Caco-2 (cell line): ENCODE measurements around the gene ST6GAL2. TPM values are rescaled to one million over a fixed set of nuclear protein-coding genes. Genes with fewer than 3 reads are reported as not detected.

Experiments
- BruUV-seq: library from RNA; stranded (reverse); fragments of 400-500 nt; replicated peaks from 2 replicates; lab custom pipeline; 2021; lab: Mats Ljungman, UMichigan
- CTCF ChIA-PET: fragments of 300-600 bp; sonication (Branson Sonifier 250); formaldehyde crosslinking; loops from one replicate; lab custom pipeline; 2022; ENCODE audit warnings: antibody characterized with exemption; lab: Charles Lee
- POLR2A ChIA-PET: fragments of 300-600 bp; sonication (Branson Sonifier 250); formaldehyde crosslinking; loops from one replicate; lab custom pipeline; 2022; ENCODE audit warnings: antibody characterized with exemption; lab: Charles Lee
- DNase-seq, 2 experiments: peaks; one replicate each; pipeline versions ENCODE4 v3.0.0 to v3.0.0-alpha.2; 2020 to 2022
- H3K27me3 ChIP-seq: replicated peaks from 2 replicates; pipeline ENCODE4 v1.6.0; 2011; ENCODE audit warnings: low read length; ENCODE audit not compliant: control insufficient read depth, insufficient read depth
- H3K36me3 ChIP-seq: 2 replicates; pipeline ENCODE4 v1.5.1; 2011; ENCODE audit warnings: low read length; ENCODE audit not compliant: control insufficient read depth, insufficient read depth
- H3K4me1 ChIP-seq: fragments of 250-450 bp; sonication (Bioruptor Pico); 2 replicates; pipeline ENCODE4 v1.5.1; 2020; ENCODE audit warnings: mild to moderate bottlenecking
- H3K4me3 ChIP-seq: 2 replicates; pipeline ENCODE4 v1.5.1; 2011; ENCODE audit warnings: low read depth, mild to moderate bottlenecking, control low read depth, low read length
- H3K9me3 ChIP-seq: fragments of 250-450 bp; sonication (Bioruptor Pico); 2 replicates; pipeline ENCODE4 v1.5.1; 2020; ENCODE audit warnings: mild to moderate bottlenecking, moderate library complexity
- H3K27ac Mint-ChIP-seq: one replicate; pipeline ENCODE4 v1.8.0; 2022; ENCODE audit warnings: mixed read lengths; ENCODE audit not compliant: unreplicated experiment
- H3K27me3 Mint-ChIP-seq: one replicate; pipeline ENCODE4 v1.8.0; 2022; ENCODE audit warnings: mixed read lengths; ENCODE audit not compliant: insufficient read depth, unreplicated experiment
- H3K36me3 Mint-ChIP-seq: one replicate; pipeline ENCODE4 v1.8.0; 2022; ENCODE audit warnings: mild to moderate bottlenecking, mixed read lengths; ENCODE audit not compliant: insufficient read depth, unreplicated experiment
- H3K4me1 Mint-ChIP-seq: one replicate; pipeline ENCODE4 v1.8.0; 2022; ENCODE audit warnings: low read depth, mixed read lengths; ENCODE audit not compliant: unreplicated experiment
- H3K4me3 Mint-ChIP-seq: one replicate; pipeline ENCODE4 v1.8.0; 2022; ENCODE audit warnings: mild to moderate bottlenecking, moderate library complexity, mixed read lengths; ENCODE audit not compliant: unreplicated experiment
- H3K9me3 Mint-ChIP-seq: one replicate; pipeline ENCODE4 v1.8.0; 2022; ENCODE audit warnings: mixed read lengths; ENCODE audit not compliant: unreplicated experiment
- intact Hi-C: fragments of 100-400 bp; cut with micrococcal nuclease; formaldehyde crosslinking; loops from one replicate; pipeline ENCODE4 v1.10.0; 2022; ENCODE audit not compliant: unreplicated experiment
- total RNA-seq: library from RNA; stranded (reverse); gene quantifications from 2 replicates; pipeline ENCODE4 v1.2.3, GENCODE V29; 2022
- TF ChIP-seq, protein P1 (sequence below), 2 experiments: fragments of 200-600 bp in 1 of 2; IDR thresholded peaks; 1 replicate in 1 of 2; 2 replicates in 1 of 2; pipeline versions ENCODE4 v1.5.1 to v1.8.0; 2011 to 2022; ENCODE audit warnings: antibody characterized with exemption in 1 of 2, control low read depth in 1 of 2, inconsistent platforms in 1 of 2, low read depth in 1 of 2, low read length in 1 of 2, mild to moderate bottlenecking in 1 of 2, moderate library complexity in 1 of 2; ENCODE audit not compliant: insufficient read depth in 1 of 2, severe bottlenecking in 1 of 2, unreplicated experiment in 1 of 2

Gene ST6GAL2
- total RNA-seq, 1 experiment from 2014 or later = not detected

- intact Hi-C loops = no loop called here
- Histone ChIP-seq H3K9me3 (no peaks in the 10 kb centered on the region), H3K4me1 (no peaks in the 10 kb centered on the region), H3K4me3 (no peak overlapping the region), H3K36me3 (no peaks in the 10 kb centered on the region), H3K27me3 (no peaks in the 10 kb centered on the region)
- CTCF ChIA-PET = no interaction called here
- TF ChIP-seq, protein P1, sequence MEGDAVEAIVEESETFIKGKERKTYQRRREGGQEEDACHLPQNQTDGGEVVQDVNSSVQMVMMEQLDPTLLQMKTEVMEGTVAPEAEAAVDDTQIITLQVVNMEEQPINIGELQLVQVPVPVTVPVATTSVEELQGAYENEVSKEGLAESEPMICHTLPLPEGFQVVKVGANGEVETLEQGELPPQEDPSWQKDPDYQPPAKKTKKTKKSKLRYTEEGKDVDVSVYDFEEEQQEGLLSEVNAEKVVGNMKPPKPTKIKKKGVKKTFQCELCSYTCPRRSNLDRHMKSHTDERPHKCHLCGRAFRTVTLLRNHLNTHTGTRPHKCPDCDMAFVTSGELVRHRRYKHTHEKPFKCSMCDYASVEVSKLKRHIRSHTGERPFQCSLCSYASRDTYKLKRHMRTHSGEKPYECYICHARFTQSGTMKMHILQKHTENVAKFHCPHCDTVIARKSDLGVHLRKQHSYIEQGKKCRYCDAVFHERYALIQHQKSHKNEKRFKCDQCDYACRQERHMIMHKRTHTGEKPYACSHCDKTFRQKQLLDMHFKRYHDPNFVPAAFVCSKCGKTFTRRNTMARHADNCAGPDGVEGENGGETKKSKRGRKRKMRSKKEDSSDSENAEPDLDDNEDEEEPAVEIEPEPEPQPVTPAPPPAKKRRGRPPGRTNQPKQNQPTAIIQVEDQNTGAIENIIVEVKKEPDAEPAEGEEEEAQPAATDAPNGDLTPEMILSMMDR (IDR thresholded peaks at IDR 0.05; ENCODE audit: insufficient read depth in 1 of 2, low read depth in 1 of 2, low read length in 1 of 2, severe bottlenecking in 1 of 2, unreplicated experiment in 1 of 2) = no peak
- POLR2A ChIA-PET = no interaction called here
- no peaks in the 10 kb centered on the region for H3K36me3 Mint-ChIP-seq
- H3K4me3 Mint-ChIP-seq = no peak overlapping the region
- DNase-seq = no peak
- H3K27ac Mint-ChIP-seq = no peak overlapping the region
- BruUV-seq = no TSS peak
- peaks cover 4% of the 10 kb centered on the region for H3K9me3 Mint-ChIP-seq
- no peaks in the 10 kb centered on the region for H3K27me3 Mint-ChIP-seq
- no peaks in the 10 kb centered on the region for H3K4me1 Mint-ChIP-seq
These were observed 18.3 kb upstream of the ST6GAL2 start for GRCh38 chr2:106904242-106904641.

GRCh38 chr2:106899786-106900530, 14.0 kb upstream of the ST6GAL2 start:
- Mint-ChIP-seq H3K9me3 (no peaks in the 10 kb centered on the region), H3K27ac (no peak overlapping the region), H3K36me3 (no peaks in the 10 kb centered on the region), H3K27me3 (peaks cover 6% of the 10 kb centered on the region), H3K4me1 (no peaks in the 10 kb centered on the region), H3K4me3 (no peak overlapping the region)
- no peaks in the 10 kb centered on the region for H3K9me3 ChIP-seq
- TF ChIP-seq, protein P1 (IDR thresholded peaks at IDR 0.05; ENCODE audit: insufficient read depth in 1 of 2, low read depth in 1 of 2, low read length in 1 of 2, severe bottlenecking in 1 of 2, unreplicated experiment in 1 of 2) = no peak
- no peak for DNase-seq
- H3K4me1 ChIP-seq = no peaks in the 10 kb centered on the region
- H3K27me3 ChIP-seq = no peaks in the 10 kb centered on the region
- no peaks in the 10 kb centered on the region for H3K36me3 ChIP-seq
- intact Hi-C loops = no loop called here
- ChIA-PET CTCF (no interaction called here), POLR2A (no interaction called here)
- H3K4me3 ChIP-seq = no peak overlapping the region
- BruUV-seq = no TSS peak

DNA sequence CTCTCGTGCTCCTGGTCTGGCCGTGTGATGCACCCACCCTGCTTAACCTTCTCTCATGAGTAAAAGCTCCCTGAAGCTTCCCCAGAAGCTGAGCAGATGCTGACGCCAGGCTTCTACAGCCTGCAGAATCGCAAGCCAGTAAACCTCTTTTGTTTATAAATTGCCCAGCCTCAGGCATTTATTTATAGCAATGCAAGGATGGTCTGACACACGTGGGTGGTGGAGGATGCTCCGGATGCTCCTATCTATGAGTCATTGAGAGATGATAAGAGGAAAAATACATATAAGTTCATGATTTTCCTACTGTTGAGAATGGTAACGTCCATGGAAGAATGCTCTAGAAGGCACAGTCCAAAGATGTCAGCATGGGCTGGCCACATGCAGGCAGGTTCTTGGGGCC, 8.6 kb upstream of the ST6GAL2 start:
- Mint-ChIP-seq H3K9me3 (no peaks in the 10 kb centered on the region), H3K4me3 (no peak overlapping the region), H3K36me3 (no peaks in the 10 kb centered on the region), H3K27ac (no peak overlapping the region), H3K4me1 (no peaks in the 10 kb centered on the region), H3K27me3 (peaks cover 16% of the 10 kb centered on the region)
- Histone ChIP-seq H3K36me3 (no peaks in the 10 kb centered on the region), H3K9me3 (no peaks in the 10 kb centered on the region), H3K4me3 (no peak overlapping the region), H3K27me3 (no peaks in the 10 kb centered on the region), H3K4me1 (no peaks in the 10 kb centered on the region)
- intact Hi-C loops = no loop called here
- TF ChIP-seq, protein P1 (IDR thresholded peaks at IDR 0.05; ENCODE audit: insufficient read depth in 1 of 2, low read depth in 1 of 2, low read length in 1 of 2, severe bottlenecking in 1 of 2, unreplicated experiment in 1 of 2) = no peak
- BruUV-seq = no TSS peak
- ChIA-PET POLR2A (no interaction called here), CTCF (no interaction called here)
- no peak for DNase-seq
